Epithelial cell of proximal tubule (primary cell): ENCODE data around the gene ITPR2. TPM values are rescaled to one million over a fixed set of nuclear protein-coding genes. Genes with fewer than 3 reads are reported as not detected.

ENCODE experiments used
- DNase-seq: peaks from one replicate; pipeline ENCODE4 v3.0.0-alpha.2; 2011; ENCODE audit warnings: low read depth
- H3K4me3 ChIP-seq: 2 replicates; pipeline ENCODE4 v1.5.1; 2011; ENCODE audit warnings: low read depth, mild to moderate bottlenecking, low read length
- CTCF ChIP-seq: conservative IDR thresholded peaks from 2 replicates; pipeline ENCODE4 v1.5.1; 2012; ENCODE audit warnings: low read depth, mild to moderate bottlenecking, low read length
- total RNA-seq: library from RNA; depleted of rRNA; stranded (reverse); fragments of >200 nt; gene quantifications from 2 replicates; pipeline ENCODE4 v1.2.3, GENCODE V29; 2015

ITPR2 gene
- total RNA-seq, 1 donor from 2014 or later, result 13.5 TPM

GRCh38 chr12:26701604-26702215 is 131.3 kb downstream of the ITPR2 start:
- TF ChIP-seq CTCF, result peak; percentile 58
- no peak overlapping the region for H3K4me3 ChIP-seq
- DNase-seq, result no peak

- DNase-seq, result no peak
- H3K4me3 ChIP-seq, result no peak overlapping the region
- no peak for TF ChIP-seq CTCF
Observed at GRCh38 chr12:26700430-26700829, 132.6 kb downstream of the ITPR2 start.

- H3K4me3 ChIP-seq, result no peak overlapping the region
- no peak for TF ChIP-seq CTCF
- DNase-seq, result no peak
Observed at GRCh38 chr12:26699237-26699636, 133.8 kb downstream of the ITPR2 start.

GRCh38 chr12:26698186-26698585 is 134.8 kb downstream of the ITPR2 start:
- no peak overlapping the region for H3K4me3 ChIP-seq
- TF ChIP-seq CTCF, result no peak
- DNase-seq, result no peak

- no peak for DNase-seq
- no peak overlapping the region for H3K4me3 ChIP-seq
- TF ChIP-seq CTCF, result no peak
Observed at GRCh38 chr12:26697217-26697616, 135.8 kb downstream of the ITPR2 start.

- DNase-seq, result no peak
- TF ChIP-seq CTCF, result no peak
- no peak overlapping the region for H3K4me3 ChIP-seq
Observed at GRCh38 chr12:26696613-26697092, 136.3 kb downstream of the ITPR2 start.

GRCh38 chr12:26696048-26696612 is 136.9 kb downstream of the ITPR2 start:
- no peak overlapping the region for H3K4me3 ChIP-seq
- DNase-seq, result no peak
- no peak for TF ChIP-seq CTCF
